Lower leg skin (tissue), 4 donors: ENCODE results near the gene RIOK3. TPM values are rescaled to one million over a fixed set of nuclear protein-coding genes. Genes with fewer than 3 reads are reported as not detected.

Source experiments
- DNase-seq, 2 donors: peaks; one replicate each; pipeline ENCODE4 v3.0.0-alpha.2; 2019; ENCODE audit warnings: low spot score in 2 of 2
- H3K4me3 ChIP-seq: fragments of 200-600 bp; sonication (generic); 2 replicates; pipeline ENCODE4 v1.5.1; 2017; ENCODE audit warnings: mild to moderate bottlenecking, low read depth; ENCODE audit not compliant: poor library complexity, severe bottlenecking
- POLR2A ChIP-seq, 2 donors: fragments of 450-650 bp; IDR thresholded peaks; one replicate each; pipeline ENCODE4 v1.6.1; 2016 to 2017; ENCODE audit warnings: antibody characterized with exemption in 2 of 2, mild to moderate bottlenecking in 1 of 2, moderate library complexity in 1 of 2
- WGBS, 2 donors: methylation state at CpG; one replicate each; pipeline ENCODE4 v1.1.5; 2018; 5-methylcytosine and 5-hydroxymethylcytosine counted together
- intact Hi-C: fragments of 100-400 bp; cut with DNase I; formaldehyde crosslinking; loops from one replicate; pipeline ENCODE4 v1.15.0; 2023; ENCODE audit warnings: low total_unique reads
- total RNA-seq, 4 donors: library from RNA; depleted of rRNA; stranded (reverse); fragments of >200 nt; gene quantifications; one replicate each; pipeline ENCODE4 v1.1.0, GENCODE V29; 2016
- TF ChIP-seq, protein P1 (sequence below), 3 donors: fragments of 450-650 bp; IDR thresholded peaks; one replicate each; pipeline ENCODE4 v1.5.1; 2016; ENCODE audit warnings: antibody characterized with exemption in 3 of 3, mild to moderate bottlenecking in 3 of 3, moderate library complexity in 2 of 3

The RIOK3 gene
- total RNA-seq, 4 donors from 2014 or later, result 74.2 to 131 (median 98.7) TPM

DNA sequence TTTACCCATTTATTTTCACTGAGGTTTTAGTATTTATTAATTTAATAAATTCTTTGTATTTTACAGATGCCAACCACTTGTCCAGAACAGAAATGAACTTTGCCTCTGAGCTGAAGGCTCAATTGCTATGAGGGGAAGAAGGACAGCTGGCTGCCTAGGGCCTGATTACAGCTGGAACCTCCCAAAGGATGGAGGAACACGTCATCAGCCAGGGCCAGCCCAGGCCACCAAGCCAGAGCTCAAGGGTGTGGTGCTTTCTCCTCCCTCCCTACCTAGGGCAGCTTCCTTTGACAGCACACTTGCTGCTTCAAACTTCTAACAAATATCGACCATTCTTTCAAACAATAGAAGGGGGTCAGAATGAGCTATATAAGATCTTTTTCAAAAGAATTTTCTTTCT is 19.7 kb upstream of the RIOK3 start:
- no peak for DNase-seq
- WGBS, 2 donors, result 38 to 45% methylated on average over 2 of the region's 2 CpGs
- intact Hi-C loops, result no loop called here

DNA sequence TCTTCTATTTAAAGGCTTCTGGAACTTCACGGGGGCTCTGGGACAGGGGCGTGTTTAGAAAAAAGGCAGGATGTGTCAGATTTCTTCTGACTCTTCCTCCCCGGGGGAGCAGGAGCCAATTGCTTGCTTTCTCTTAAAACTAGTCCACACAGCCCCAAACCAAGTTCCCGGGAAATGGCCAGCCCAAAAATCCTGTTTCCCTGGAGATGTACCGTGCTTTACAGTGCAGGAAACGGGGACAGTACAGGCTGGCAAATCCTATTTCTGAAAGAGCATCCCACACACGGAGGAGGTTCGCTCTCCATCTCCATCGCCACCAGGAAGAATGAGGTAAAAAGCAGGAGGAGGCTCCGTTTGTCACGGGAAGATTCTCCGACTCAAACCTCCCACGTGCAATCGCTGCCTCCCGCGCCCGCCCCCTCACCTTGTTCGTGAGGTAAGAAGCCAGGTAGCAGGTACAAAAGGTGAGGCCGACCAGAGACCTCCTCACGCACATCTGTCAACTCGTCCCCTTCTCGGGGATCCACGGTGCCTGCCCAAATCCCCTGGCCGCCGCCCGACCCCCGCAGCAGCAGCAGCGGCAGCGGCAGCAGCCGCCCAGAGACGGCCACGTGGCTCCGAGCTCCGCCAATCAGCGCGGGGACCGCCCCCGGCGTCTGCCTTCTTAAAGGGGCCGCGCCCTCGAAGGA is 15.6 kb upstream of the RIOK3 start:
- TF ChIP-seq, protein P1, sequence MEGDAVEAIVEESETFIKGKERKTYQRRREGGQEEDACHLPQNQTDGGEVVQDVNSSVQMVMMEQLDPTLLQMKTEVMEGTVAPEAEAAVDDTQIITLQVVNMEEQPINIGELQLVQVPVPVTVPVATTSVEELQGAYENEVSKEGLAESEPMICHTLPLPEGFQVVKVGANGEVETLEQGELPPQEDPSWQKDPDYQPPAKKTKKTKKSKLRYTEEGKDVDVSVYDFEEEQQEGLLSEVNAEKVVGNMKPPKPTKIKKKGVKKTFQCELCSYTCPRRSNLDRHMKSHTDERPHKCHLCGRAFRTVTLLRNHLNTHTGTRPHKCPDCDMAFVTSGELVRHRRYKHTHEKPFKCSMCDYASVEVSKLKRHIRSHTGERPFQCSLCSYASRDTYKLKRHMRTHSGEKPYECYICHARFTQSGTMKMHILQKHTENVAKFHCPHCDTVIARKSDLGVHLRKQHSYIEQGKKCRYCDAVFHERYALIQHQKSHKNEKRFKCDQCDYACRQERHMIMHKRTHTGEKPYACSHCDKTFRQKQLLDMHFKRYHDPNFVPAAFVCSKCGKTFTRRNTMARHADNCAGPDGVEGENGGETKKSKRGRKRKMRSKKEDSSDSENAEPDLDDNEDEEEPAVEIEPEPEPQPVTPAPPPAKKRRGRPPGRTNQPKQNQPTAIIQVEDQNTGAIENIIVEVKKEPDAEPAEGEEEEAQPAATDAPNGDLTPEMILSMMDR (IDR thresholded peaks at IDR 0.05), result no peak
- no peak for TF ChIP-seq POLR2A (IDR thresholded peaks at IDR 0.05)
- peak overlapping the region; percentile 74 for H3K4me3 ChIP-seq
- DNase-seq, result peak; percentile 75 to 97
- intact Hi-C loops, result no loop called here
- WGBS, 2 donors, result 0% methylated on average over 42 of the region's 42 CpGs

More for the DNA sequence above, 19.7 kb upstream of the RIOK3 start:
- no peak overlapping the region for H3K4me3 ChIP-seq
- TF ChIP-seq, protein P1 (IDR thresholded peaks at IDR 0.05), result no peak
- no peak for TF ChIP-seq POLR2A (IDR thresholded peaks at IDR 0.05)

DNA sequence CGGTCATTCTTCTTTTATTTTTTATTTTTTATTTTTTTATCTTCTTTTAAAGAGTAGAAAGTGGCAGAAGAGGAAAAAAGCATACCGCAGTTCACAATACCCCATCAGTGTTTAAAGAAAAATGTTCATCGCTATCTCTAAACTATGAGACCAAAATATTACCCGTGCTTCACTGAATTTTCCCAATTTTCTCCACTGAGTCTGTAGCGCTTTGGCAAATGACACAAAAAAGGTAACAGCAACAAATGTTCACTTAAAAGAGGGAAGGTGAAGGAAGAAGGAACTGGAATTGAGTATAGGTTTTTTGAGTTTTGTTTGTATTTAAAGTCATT is 15.1 kb upstream of the RIOK3 start:
- WGBS, 2 donors, result 36 to 38% methylated on average over 5 of the region's 5 CpGs
- intact Hi-C loops, result no loop called here
- H3K4me3 ChIP-seq, result no peak overlapping the region
- DNase-seq, result no peak
- TF ChIP-seq POLR2A (IDR thresholded peaks at IDR 0.05), result no peak
- TF ChIP-seq, protein P1 (IDR thresholded peaks at IDR 0.05), result no peak

DNA sequence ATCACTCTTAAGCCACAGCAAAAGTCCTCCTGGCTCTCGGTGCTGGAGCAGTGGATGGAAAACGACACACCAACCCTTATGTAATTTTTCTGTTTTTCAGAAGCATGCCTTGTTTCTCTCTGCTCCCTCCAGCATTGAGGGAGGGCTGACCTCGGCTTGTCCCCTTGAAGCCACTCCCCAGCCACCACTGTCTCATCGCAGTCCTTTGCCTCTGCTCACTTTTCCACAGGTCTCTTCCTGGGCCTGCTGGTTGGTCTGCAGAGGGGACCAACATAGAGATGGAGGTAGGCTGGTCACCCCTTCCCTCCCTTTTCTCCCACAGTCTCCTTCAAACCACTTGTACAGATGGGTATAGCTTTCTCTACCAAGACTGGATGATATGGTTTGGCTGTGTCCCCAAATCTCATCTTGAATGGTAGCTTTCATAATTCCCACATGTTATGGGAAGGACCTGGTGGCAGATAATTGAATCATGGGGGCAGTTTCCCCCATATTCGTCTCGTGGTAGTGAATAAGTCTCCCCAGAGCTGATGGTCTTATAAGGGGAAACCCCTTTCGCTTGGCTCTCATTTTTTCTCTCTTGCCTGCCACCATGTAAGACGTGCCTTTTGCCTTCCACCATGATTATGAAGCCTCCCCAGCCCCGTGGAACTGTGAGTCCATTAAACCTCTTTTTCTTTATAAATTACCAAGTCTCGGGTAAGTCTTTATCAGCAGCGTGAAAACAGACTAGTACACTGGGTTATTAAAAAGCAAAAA is 14.3 kb upstream of the RIOK3 start:
- H3K4me3 ChIP-seq, result no peak overlapping the region
- intact Hi-C loops, result no loop called here
- 77 to 79% methylated on average over 11 of the region's 11 CpGs for WGBS, 2 donors
- DNase-seq, result no peak
- TF ChIP-seq POLR2A (IDR thresholded peaks at IDR 0.05), result no peak
- TF ChIP-seq, protein P1 (IDR thresholded peaks at IDR 0.05), result no peak

DNA sequence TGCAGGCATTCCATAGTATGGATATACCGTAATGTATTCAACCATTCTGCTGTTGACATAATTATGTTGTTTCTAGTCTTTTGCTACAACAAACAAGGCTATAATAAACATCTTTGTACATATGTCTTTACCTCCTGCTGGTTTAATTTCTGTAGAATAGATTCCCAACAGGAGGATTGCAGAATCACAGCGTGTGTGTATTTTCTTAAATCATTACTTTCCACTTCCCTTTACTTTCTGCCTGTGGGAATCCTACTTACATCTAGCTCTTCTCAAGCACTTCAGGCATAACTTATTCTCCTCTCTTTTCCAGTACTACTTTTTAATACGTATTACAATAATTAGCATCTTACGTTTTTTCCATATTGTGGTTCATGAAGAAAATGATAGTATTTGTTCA is 13.0 kb upstream of the RIOK3 start:
- 70 to 71% methylated on average over 4 of the region's 4 CpGs for WGBS, 2 donors
- intact Hi-C loops, result no loop called here
- DNase-seq, result no peak
- TF ChIP-seq POLR2A (IDR thresholded peaks at IDR 0.05), result no peak
- TF ChIP-seq, protein P1 (IDR thresholded peaks at IDR 0.05), result no peak
- H3K4me3 ChIP-seq, result no peak overlapping the region
